K562 (cell line): ENCODE results near the gene LRRC4. TPM values are rescaled to one million over a fixed set of nuclear protein-coding genes. Genes with fewer than 3 reads are reported as not detected.
A peak's percentile ranks its signal among the peaks of the same experiment; 100 is the strongest.

Source experiments
- CHAMP1 ChIP-seq: fragments of 450-650 bp; IDR thresholded peaks from 2 replicates; pipeline ENCODE4 v1.6.1; 2016; ENCODE audit warnings: mild to moderate bottlenecking
- CREM ChIP-seq: IDR thresholded peaks from 2 replicates; pipeline ENCODE4 v1.6.1; 2014; ENCODE audit warnings: antibody characterized with exemption, low read depth
- EHMT2 ChIP-seq: fragments of 450-650 bp; IDR thresholded peaks from 2 replicates; pipeline ENCODE4 v1.6.1; 2018; ENCODE audit warnings: antibody characterized with exemption
- FOXA3 ChIP-seq, 2 experiments: fragments of 450-650 bp in 1 of 2; sonication (generic) in 1 of 2; formaldehyde crosslinking; IDR thresholded peaks in 1 of 2; conservative IDR thresholded peaks in 1 of 2; 2 replicates each; pipeline versions ENCODE4 v1.4.0 to v1.8.0; 2020 to 2022; ENCODE audit warnings: mild to moderate bottlenecking in 2 of 2, missing genetic modification reagents in 1 of 2
- FOXO4 ChIP-seq: fragments of 450-650 bp; formaldehyde crosslinking; IDR thresholded peaks from 2 replicates; pipeline ENCODE4 v1.4.0; 2020; ENCODE audit warnings: mild to moderate bottlenecking, moderate library complexity
- KLF16 ChIP-seq: IDR thresholded peaks from 2 replicates; pipeline ENCODE4 v1.6.1; 2016; ENCODE audit warnings: antibody characterized with exemption
- NBN ChIP-seq: fragments of 450-650 bp; IDR thresholded peaks from 2 replicates; pipeline ENCODE4 v1.6.1; 2016; ENCODE audit warnings: low read depth, mild to moderate bottlenecking
- RREB1 ChIP-seq: fragments of 250-450 bp; sonication (Bioruptor Pico); IDR thresholded peaks from 2 replicates; pipeline ENCODE4 v1.4.0; 2020
- TAL1 ChIP-seq: fragments of 450-650 bp; IDR thresholded peaks from 2 replicates; pipeline ENCODE4 v1.6.1; 2016; ENCODE audit warnings: mild to moderate bottlenecking
- TCF3 ChIP-seq: sonication (generic); formaldehyde crosslinking; IDR thresholded peaks from 2 replicates; pipeline ENCODE4 v1.4.0; 2020; ENCODE audit warnings: mild to moderate bottlenecking, missing genetic modification reagents
- ZNF561 ChIP-seq: fragments of 450-650 bp; formaldehyde crosslinking; conservative IDR thresholded peaks from 2 replicates; pipeline ENCODE4 v1.4.0; 2020; ENCODE audit warnings: mild to moderate bottlenecking, moderate library complexity
- polyA plus RNA-seq, 8 experiments: library from polyadenylated mRNA; depleted of rRNA in 4 of 8; stranded (reverse) in 5 of 8; unstranded in 3 of 8; fragments of >200 nt; fragmentation: Nextera tagmentation in 2 of 8; fragmentation: Illumina TruSeq in 1 of 8; extraction: Ambion mirVana in 2 of 8; extraction: Trizol in 1 of 8; gene quantifications; 2 replicates each; pipeline versions ENCODE4 v1.2.1 to v1.2.3, GENCODE V29; 2011 to 2014; ENCODE audit warnings: inconsistent platforms in 1 of 8, missing spikeins in 1 of 8
- total RNA-seq, 7 experiments: library from RNA; depleted of rRNA in 6 of 7; stranded (reverse); fragments of >200 nt in 6 of 7; fragmentation: Illumina TruSeq in 2 of 7; extraction: Trizol in 2 of 7; gene quantifications; 2 replicates each; pipeline versions ENCODE4 v1.2.1 to v1.2.3, GENCODE V29; 2011 to 2021; ENCODE audit warnings: low replicate concordance in 1 of 7
- TF ChIP-seq, protein P1 (sequence below): IDR thresholded peaks from 2 replicates; pipeline ENCODE4 v1.6.1; 2011; ENCODE audit not compliant: insufficient read length; ENCODE audit errors: extremely low read depth
- TF ChIP-seq, protein P2 (sequence below): fragments of 450-650 bp; IDR thresholded peaks from 2 replicates; pipeline ENCODE4 v1.6.1; 2016; ENCODE audit warnings: borderline replicate concordance

LRRC4 gene
- total and polyA plus RNA-seq, 9 of the 15 experiments (the other 6 are each of a cell fraction or from before 2014, with no cell fraction given) = 0.04 to 0.11 TPM; not detected in 7

- TF ChIP-seq RREB1 (CRISPR knock-in tag) (no peak), KLF16 (no peak; the same call in 1 of the 2 replicates), TAL1 (peak; percentile 73), EHMT2 (peak; percentile 64), ZNF561 (CRISPR knock-in tag) (no peak), FOXA3 (CRISPR knock-in tag; conservative IDR thresholded peaks at IDR 0.05 in 1 of 2, IDR thresholded peaks at IDR 0.05 in 1 of 2) (0 out of 4 replicates have a peak, but pooled peaks of 1 of the 2 experiments have one; percentile 36), TCF3 (peak; percentile 87), NBN (no peak), CHAMP1 (no peak), CREM (peak; percentile 26; the same call in 1 of the 2 replicates), FOXO4 (CRISPR knock-in tag) (no peak)
- TF ChIP-seq, protein P1, sequence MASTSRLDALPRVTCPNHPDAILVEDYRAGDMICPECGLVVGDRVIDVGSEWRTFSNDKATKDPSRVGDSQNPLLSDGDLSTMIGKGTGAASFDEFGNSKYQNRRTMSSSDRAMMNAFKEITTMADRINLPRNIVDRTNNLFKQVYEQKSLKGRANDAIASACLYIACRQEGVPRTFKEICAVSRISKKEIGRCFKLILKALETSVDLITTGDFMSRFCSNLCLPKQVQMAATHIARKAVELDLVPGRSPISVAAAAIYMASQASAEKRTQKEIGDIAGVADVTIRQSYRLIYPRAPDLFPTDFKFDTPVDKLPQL = no peak
- TF ChIP-seq, protein P2, sequence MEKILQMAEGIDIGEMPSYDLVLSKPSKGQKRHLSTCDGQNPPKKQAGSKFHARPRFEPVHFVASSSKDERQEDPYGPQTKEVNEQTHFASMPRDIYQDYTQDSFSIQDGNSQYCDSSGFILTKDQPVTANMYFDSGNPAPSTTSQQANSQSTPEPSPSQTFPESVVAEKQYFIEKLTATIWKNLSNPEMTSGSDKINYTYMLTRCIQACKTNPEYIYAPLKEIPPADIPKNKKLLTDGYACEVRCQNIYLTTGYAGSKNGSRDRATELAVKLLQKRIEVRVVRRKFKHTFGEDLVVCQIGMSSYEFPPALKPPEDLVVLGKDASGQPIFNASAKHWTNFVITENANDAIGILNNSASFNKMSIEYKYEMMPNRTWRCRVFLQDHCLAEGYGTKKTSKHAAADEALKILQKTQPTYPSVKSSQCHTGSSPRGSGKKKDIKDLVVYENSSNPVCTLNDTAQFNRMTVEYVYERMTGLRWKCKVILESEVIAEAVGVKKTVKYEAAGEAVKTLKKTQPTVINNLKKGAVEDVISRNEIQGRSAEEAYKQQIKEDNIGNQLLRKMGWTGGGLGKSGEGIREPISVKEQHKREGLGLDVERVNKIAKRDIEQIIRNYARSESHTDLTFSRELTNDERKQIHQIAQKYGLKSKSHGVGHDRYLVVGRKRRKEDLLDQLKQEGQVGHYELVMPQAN = no peak
Observed at GRCh38 chr7:127993987-127994386, 37.2 kb downstream of the LRRC4 start (continued).
